ENCODE measurements around the gene GSTO1.

GSTO1 gene

GRCh38 chr10:104274762-104275721 lies 20.4 kb downstream of the GSTO1 start:
- DNase-seq (ENCODE audit: low read depth in 2 of 2), result no peak

- DNase-seq (ENCODE audit: low read depth in 2 of 2), result no peak
Measured at GRCh38 chr10:104276192-104276591, 21.5 kb downstream of the GSTO1 start.

GRCh38 chr10:104277785-104278184 lies 23.1 kb downstream of the GSTO1 start:
- DNase-seq (ENCODE audit: low read depth in 2 of 2), result no peak

- DNase-seq (ENCODE audit: low read depth in 2 of 2), result no peak
Measured at GRCh38 chr10:104279550-104280259, 25.0 kb downstream of the GSTO1 start.

- DNase-seq (ENCODE audit: low read depth in 2 of 2), result no peak
Measured at GRCh38 chr10:104281694-104282093, 27.0 kb downstream of the GSTO1 start.

- DNase-seq (ENCODE audit: low read depth in 2 of 2), result no peak
Measured at GRCh38 chr10:104284846-104285245, 30.2 kb downstream of the GSTO1 start.

GRCh38 chr10:104286939-104287338 lies 32.2 kb downstream of the GSTO1 start:
- no peak for DNase-seq (ENCODE audit: low read depth in 2 of 2)

GRCh38 chr10:104288355-104288754 lies 33.7 kb downstream of the GSTO1 start:
- DNase-seq (ENCODE audit: low read depth in 2 of 2), result no peak

GRCh38 chr10:104291439-104291951 lies 36.8 kb downstream of the GSTO1 start:
- peak in 1 of 2 experiments; percentile 66 for DNase-seq (ENCODE audit: low read depth in 2 of 2)

GRCh38 chr10:104293011-104293410 lies 38.3 kb downstream of the GSTO1 start:
- no peak for DNase-seq (ENCODE audit: low read depth in 2 of 2)

- no peak for DNase-seq (ENCODE audit: low read depth in 2 of 2)
Measured at GRCh38 chr10:104293781-104294321, 39.2 kb downstream of the GSTO1 start.

GRCh38 chr10:104296687-104297436 lies 42.2 kb downstream of the GSTO1 start:
- DNase-seq (ENCODE audit: low read depth in 2 of 2), result no peak

GRCh38 chr10:104297697-104298660 lies 43.3 kb downstream of the GSTO1 start:
- DNase-seq (ENCODE audit: low read depth in 2 of 2), result peak; percentile 80 to 86

- no peak for DNase-seq (ENCODE audit: low read depth in 2 of 2)
Measured at GRCh38 chr10:104299031-104299904, 44.6 kb downstream of the GSTO1 start.

- peak; percentile 81 for DNase-seq (ENCODE audit: low read depth in 2 of 2)
Measured at GRCh38 chr10:104300002-104300735, 45.5 kb downstream of the GSTO1 start.

GRCh38 chr10:104300736-104301292 lies 46.1 kb downstream of the GSTO1 start:
- peak; percentile 87 to 89 for DNase-seq (ENCODE audit: low read depth in 2 of 2)

GRCh38 chr10:104301907-104302690 lies 47.4 kb downstream of the GSTO1 start:
- no peak for DNase-seq (ENCODE audit: low read depth in 2 of 2)
